Breast epithelium (tissue), 3 donors: ENCODE results near the gene TXNL4A.

ENCODE experiments used
- CTCF ChIP-seq, 3 donors: fragments of 450-650 bp; IDR thresholded peaks; one replicate each; pipeline ENCODE4 v1.5.1; 2016 to 2017; ENCODE audit warnings: antibody characterized with exemption in 3 of 3, mild to moderate bottlenecking in 3 of 3, moderate library complexity in 3 of 3
- POLR2A ChIP-seq: fragments of 450-650 bp; IDR thresholded peaks from one replicate; pipeline ENCODE4 v1.6.1; 2016; ENCODE audit warnings: antibody characterized with exemption, mild to moderate bottlenecking, moderate library complexity

DNA sequence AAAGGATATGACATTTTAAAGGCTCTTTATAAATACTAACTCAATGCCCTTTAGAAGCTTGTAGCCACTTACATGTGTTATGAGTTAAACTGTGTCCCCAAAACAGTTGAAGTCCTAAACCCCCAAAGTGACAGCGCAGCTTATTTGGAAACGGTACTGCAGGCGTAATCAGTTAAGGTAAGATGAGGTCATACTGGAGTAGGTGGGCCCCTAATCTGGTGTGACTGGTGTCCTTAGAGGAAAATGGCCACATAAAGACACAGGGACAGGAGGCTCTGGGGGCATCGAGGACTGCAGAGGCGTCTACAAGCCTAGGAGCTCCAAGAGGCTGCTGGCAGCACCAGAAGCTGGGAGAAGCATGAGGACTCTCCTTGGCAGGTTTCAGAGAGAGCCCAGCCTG, 8.5 kb downstream of the TXNL4A start:
- TF ChIP-seq CTCF (IDR thresholded peaks at IDR 0.05) (no peak), POLR2A (no peak)
